IPS-15b (cell line): ENCODE results near the gene DDRGK1.
"Not testable (repeated sequence)": the region's sequence is repeated elsewhere in the genome, so short reads cannot be mapped to it uniquely, and the experiment has no call there.

Experiments
- H3K27me3 ChIP-seq: one replicate; pipeline ENCODE4 v1.6.1; 2013; ENCODE audit warnings: low read length; ENCODE audit not compliant: control insufficient read depth, insufficient read depth
- H3K36me3 ChIP-seq: one replicate; pipeline ENCODE4 v1.6.1; 2013; ENCODE audit warnings: low read length; ENCODE audit not compliant: control insufficient read depth, insufficient read depth
- H3K4me1 ChIP-seq: one replicate; pipeline ENCODE4 v1.6.1; 2013; ENCODE audit warnings: mild to moderate bottlenecking, low read length; ENCODE audit not compliant: control insufficient read depth, insufficient read depth
- H3K4me3 ChIP-seq: one replicate; pipeline ENCODE4 v1.5.1; 2013; ENCODE audit warnings: low read depth, low read length
- H3K9ac ChIP-seq: one replicate; pipeline ENCODE4 v1.6.1; 2013; ENCODE audit warnings: low read depth, mild to moderate bottlenecking, low read length
- H3K9me3 ChIP-seq: one replicate; pipeline ENCODE4 v1.6.1; 2013; ENCODE audit warnings: mild to moderate bottlenecking, low read length; ENCODE audit not compliant: control insufficient read depth, insufficient read depth

DDRGK1 gene

GRCh38 chr20:3189561-3190131 is 14.8 kb downstream of the DDRGK1 start:
- peaks cover 2% of the 10 kb centered on the region for H3K4me1 ChIP-seq
- no peak overlapping the region for H3K9ac ChIP-seq
- H3K9me3 ChIP-seq, result no peaks in the 10 kb centered on the region
- H3K27me3 ChIP-seq, result no peaks in the 10 kb centered on the region
- H3K36me3 ChIP-seq, result peaks cover 28% of the 10 kb centered on the region
- H3K4me3 ChIP-seq, result no peak overlapping the region

- Histone ChIP-seq H3K4me1 (peaks cover 2% of the 10 kb centered on the region), H3K36me3 (peaks cover 23% of the 10 kb centered on the region), H3K9me3 (no peaks in the 10 kb centered on the region)
These were observed 15.6 kb downstream of the DDRGK1 start for GRCh38 chr20:3188823-3189413.

DNA sequence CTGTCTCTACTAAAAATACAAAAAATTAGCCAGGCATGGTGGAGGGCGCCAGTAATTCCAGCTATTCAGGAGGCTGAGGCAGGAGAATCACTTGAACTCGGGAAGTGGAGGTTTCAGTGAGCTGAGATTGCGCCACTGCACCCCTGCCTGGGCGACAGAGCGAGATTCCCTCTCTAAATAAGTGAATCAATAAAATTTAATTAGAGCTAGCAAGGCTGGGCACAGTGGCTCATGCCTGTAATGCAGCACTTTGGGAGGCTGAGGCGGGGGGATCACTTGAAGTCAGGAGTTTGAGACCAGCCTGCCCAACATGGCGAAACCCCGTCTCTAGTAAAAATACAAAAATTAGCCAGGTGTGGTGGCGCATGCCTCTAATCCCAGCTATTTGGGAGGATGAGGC is 16.6 kb downstream of the DDRGK1 start:
- H3K27me3 ChIP-seq, H3K9ac ChIP-seq, H3K9me3 ChIP-seq, H3K4me3 ChIP-seq, H3K4me1 ChIP-seq: not testable (repeated sequence)
- peaks cover 20% of the 10 kb centered on the region for H3K36me3 ChIP-seq

More at GRCh38 chr20:3188823-3189413, 15.6 kb downstream of the DDRGK1 start:
- H3K9ac ChIP-seq, result no peak overlapping the region
- no peaks in the 10 kb centered on the region for H3K27me3 ChIP-seq
- H3K4me3 ChIP-seq, result no peak overlapping the region

GRCh38 chr20:3183896-3184612 is 20.4 kb downstream of the DDRGK1 start:
- H3K4me3 ChIP-seq, result no peak overlapping the region
- no peaks in the 10 kb centered on the region for H3K36me3 ChIP-seq
- H3K9ac ChIP-seq, result no peak overlapping the region
- H3K9me3 ChIP-seq, result no peaks in the 10 kb centered on the region
- H3K27me3 ChIP-seq, result no peaks in the 10 kb centered on the region
- H3K4me1 ChIP-seq, result no peaks in the 10 kb centered on the region

DNA sequence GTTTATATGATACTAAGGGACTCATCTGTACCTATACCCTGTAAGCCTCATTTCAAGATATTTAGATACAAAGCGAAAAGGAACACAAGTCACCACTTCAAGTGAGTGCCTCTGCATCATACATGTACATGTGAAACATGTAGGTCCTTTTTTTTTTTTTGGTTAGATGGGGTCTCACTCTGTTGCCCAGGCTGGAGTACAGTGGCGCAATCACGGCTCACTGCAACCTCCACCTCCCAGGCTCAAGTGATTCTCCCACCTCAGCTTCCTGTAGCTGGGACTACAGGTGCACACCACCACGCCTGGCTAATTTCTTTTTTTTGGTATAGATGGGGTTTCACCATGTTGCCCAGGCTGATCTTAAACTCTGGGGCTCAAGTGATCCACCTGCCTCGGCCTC is 22.1 kb downstream of the DDRGK1 start:
- H3K9ac ChIP-seq, H3K9me3 ChIP-seq, H3K36me3 ChIP-seq, H3K27me3 ChIP-seq, H3K4me1 ChIP-seq, H3K4me3 ChIP-seq: not testable (repeated sequence)

DNA sequence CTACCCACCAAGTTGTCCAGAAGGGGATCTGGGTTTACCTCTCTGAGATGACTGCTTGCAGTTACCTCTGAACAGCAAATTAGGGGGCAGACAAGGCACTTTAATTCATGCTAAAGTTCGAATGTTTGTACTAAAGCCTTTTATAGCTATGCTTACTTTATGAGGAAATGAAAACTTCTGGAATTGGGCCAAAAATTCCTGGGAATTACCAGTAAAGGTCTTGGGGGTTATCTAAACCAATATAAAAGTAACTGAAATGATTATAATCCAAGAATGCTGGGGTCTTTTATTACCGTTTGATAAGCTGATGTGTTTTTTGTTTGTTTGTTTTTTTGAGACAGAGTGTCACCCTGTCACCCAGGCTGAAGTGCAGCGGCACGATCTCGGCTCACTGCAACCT is 23.2 kb downstream of the DDRGK1 start:
- no peaks in the 10 kb centered on the region for H3K4me1 ChIP-seq
- H3K9ac ChIP-seq, result no peak overlapping the region
- H3K36me3 ChIP-seq, result peaks cover 3% of the 10 kb centered on the region
- H3K9me3 ChIP-seq, result no peaks in the 10 kb centered on the region
- no peak overlapping the region for H3K4me3 ChIP-seq
- H3K27me3 ChIP-seq, result no peaks in the 10 kb centered on the region

DNA sequence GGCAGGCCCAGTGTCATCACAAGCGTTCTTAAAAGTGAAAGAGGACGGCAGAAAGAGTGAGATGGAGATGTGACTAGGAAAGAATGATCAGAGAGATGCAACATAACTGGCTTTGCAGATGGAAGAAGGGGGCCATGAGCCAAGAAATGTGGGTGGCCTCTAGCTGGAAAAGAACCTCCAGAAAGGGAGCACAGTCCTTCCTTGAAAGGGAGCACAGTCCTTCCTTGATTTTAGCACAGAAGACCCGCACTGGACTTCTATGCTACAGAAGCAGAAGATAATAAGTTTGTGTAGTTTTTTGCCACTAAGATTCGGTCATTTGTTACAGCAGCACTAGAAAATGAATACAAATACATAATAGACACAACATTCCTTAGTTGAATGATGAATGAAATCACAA is 24.2 kb downstream of the DDRGK1 start:
- peaks cover 3% of the 10 kb centered on the region for H3K36me3 ChIP-seq
- H3K4me3 ChIP-seq, result no peak overlapping the region
- no peaks in the 10 kb centered on the region for H3K27me3 ChIP-seq
- H3K9me3 ChIP-seq, result no peaks in the 10 kb centered on the region
- peaks cover 3% of the 10 kb centered on the region for H3K4me1 ChIP-seq
- no peak overlapping the region for H3K9ac ChIP-seq

GRCh38 chr20:3177746-3178485 is 26.6 kb downstream of the DDRGK1 start:
- no peaks in the 10 kb centered on the region for H3K27me3 ChIP-seq
- H3K9ac ChIP-seq, result no peak overlapping the region
- H3K4me3 ChIP-seq, result no peak overlapping the region
- peaks cover 4% of the 10 kb centered on the region for H3K4me1 ChIP-seq
- no peaks in the 10 kb centered on the region for H3K9me3 ChIP-seq
- peaks cover 3% of the 10 kb centered on the region for H3K36me3 ChIP-seq

DNA sequence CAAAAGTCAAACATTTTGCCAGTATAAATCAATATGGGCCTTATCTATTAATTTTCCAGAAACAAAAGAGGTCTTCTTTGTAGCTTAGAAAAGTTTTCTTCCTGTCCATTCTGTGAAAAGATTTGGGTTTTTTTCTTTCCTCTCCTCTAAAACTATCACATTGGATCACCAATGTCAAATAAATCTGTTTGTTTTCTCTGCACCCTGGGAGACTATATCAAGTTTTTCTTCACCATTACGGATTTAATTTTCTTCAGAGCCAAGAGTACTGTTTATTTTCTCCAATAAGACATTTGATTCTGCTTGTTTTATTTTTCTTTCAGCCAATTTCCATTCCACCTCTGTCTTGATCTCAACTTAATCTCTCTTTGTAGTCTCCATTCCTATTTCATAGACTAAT is 29.2 kb downstream of the DDRGK1 start:
- peaks cover 3% of the 10 kb centered on the region for H3K36me3 ChIP-seq
- H3K4me1 ChIP-seq, result peaks cover 15% of the 10 kb centered on the region
- H3K9ac ChIP-seq, result no peak overlapping the region
- H3K27me3 ChIP-seq, result no peaks in the 10 kb centered on the region
- H3K9me3 ChIP-seq, result no peaks in the 10 kb centered on the region
- H3K4me3 ChIP-seq, result peak overlapping the region; percentile 83

DNA sequence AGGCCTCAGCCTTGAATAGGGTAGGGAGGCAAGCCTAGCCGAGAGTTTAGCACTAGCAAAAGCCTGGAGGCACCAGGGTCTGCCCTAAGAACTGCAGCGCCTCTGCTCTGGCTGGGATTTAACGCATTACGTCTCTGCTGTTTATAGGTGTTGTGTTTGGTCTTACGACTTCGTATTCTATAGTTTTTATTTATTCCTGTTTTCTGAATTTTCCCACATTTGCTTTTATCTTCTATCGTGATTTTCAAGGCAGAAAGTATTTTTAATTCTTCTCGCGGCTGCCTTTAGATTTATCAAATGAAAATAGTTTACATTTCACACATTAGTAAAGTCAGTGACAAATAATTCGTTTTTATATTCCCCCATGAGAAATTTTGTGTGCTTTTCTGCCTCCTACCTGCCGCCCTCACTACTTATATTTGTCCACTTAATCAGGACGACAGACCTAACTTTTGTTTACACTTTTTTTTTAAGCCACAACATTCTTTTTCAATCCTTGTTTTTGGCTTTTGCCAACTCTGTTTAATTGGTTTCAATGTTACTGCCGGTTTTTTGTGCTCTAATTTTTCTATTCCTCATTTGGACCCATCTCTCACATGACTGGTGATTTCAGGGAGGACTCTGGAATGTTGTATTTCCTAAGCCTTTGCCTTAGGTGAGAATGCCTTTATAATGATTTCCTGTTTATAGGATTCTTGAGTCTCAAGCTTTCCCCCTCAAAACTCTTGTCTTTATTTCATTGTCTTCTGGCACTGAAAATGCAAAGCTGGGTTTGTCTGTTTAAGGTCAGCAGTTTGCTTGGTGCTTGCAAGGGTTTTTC is 29.8 kb downstream of the DDRGK1 start:
- Histone ChIP-seq H3K36me3 (peaks cover 3% of the 10 kb centered on the region), H3K9ac (peak overlapping the region; percentile 63), H3K27me3 (no peaks in the 10 kb centered on the region), H3K4me3 (peak overlapping the region; percentile 83), H3K9me3 (no peaks in the 10 kb centered on the region), H3K4me1 (peaks cover 15% of the 10 kb centered on the region)
